ENCODE data around the gene SIMC1. TPM values are rescaled to one million over a fixed set of nuclear protein-coding genes. Genes with fewer than 3 reads are reported as not detected.

The SIMC1 gene
- total RNA-seq, 1 experiment from 2014 or later = 17.7 TPM

GRCh38 chr5:176342766-176343458, 104.7 kb downstream of the SIMC1 start:
- Histone ChIP-seq H2BK12ac (ENCODE audit: insufficient read length, low read depth, low read length) (no peak overlapping the region), H4K5ac (ENCODE audit: insufficient read length, low read depth, low read length) (no peak overlapping the region), H3K14ac (ENCODE audit: insufficient read depth, low read length) (no peak overlapping the region), H4K91ac (ENCODE audit: insufficient read length, low read depth, low read length) (no peak overlapping the region), H3K18ac (ENCODE audit: insufficient read length, low read depth, low read length) (no peak overlapping the region), H2AK5ac (ENCODE audit: insufficient read length, low read length) (no peak overlapping the region), H2BK15ac (ENCODE audit: low read depth, low read length) (no peak overlapping the region), H3K23me2 (ENCODE audit: insufficient read length, low read depth, low read length, poor library complexity, severe bottlenecking) (no peaks in the 10 kb centered on the region), H3K23ac (ENCODE audit: insufficient read length, low read depth, low read length) (no peak overlapping the region), H3K4ac (ENCODE audit: low read depth, low read length) (no peak overlapping the region), H3K9me3 (ENCODE audit: control insufficient read depth, low read depth, low read length) (no peaks in the 10 kb centered on the region), H2AFZ (ENCODE audit: low read length) (no peak overlapping the region), H3T11ph (ENCODE audit: low read length) (no peak overlapping the region), H3K56ac (ENCODE audit: insufficient read length, low read depth, low read length) (no peak overlapping the region), H4K8ac (replicated peaks; ENCODE audit: insufficient read length, low read depth, low read length) (no peak overlapping the region), H3K9ac (ENCODE audit: extremely low read depth, insufficient read length, low read length) (no peak overlapping the region), H2BK120ac (ENCODE audit: low read depth, low read length, poor library complexity, severe bottlenecking) (no peak overlapping the region), H2BK20ac (ENCODE audit: low read depth, low read length, poor library complexity, severe bottlenecking) (no peak overlapping the region), H3K27ac (ENCODE audit: insufficient read length, low read depth, low read length) (no peak overlapping the region), H3K79me1 (ENCODE audit: insufficient read depth, low read depth, low read length, poor library complexity, severe bottlenecking) (no peaks in the 10 kb centered on the region), H3K27me3 (ENCODE audit: insufficient read depth, low read length) (no peaks in the 10 kb centered on the region), H3K4me2 (ENCODE audit: insufficient read depth, insufficient read length, low read length) (no peak overlapping the region), H2BK5ac (ENCODE audit: insufficient read length, low read length) (no peak overlapping the region), H3K4me1 (ENCODE audit: insufficient read depth, low read length) (no peaks in the 10 kb centered on the region), H4K20me1 (ENCODE audit: control insufficient read depth, insufficient read depth, insufficient read length) (no peaks in the 10 kb centered on the region), H3K79me2 (ENCODE audit: insufficient read depth, low read length) (no peaks in the 10 kb centered on the region)
- no peaks in the 10 kb centered on the region for H3K9me3 Mint-ChIP-seq
- DNase-seq = no peak
- H3K36me3 Mint-ChIP-seq (ENCODE audit: insufficient read depth in 1 of 3, low read depth in 3 of 3) = peaks cover 18 to 39% (median 19%) of the 10 kb centered on the region in 3 experiments; a peak in 6 of 7 replicates
- H3K27me3 Mint-ChIP-seq (ENCODE audit: low read depth) = no peaks in the 10 kb centered on the region
- no peak for TF ChIP-seq CTCF (conservative IDR thresholded peaks at IDR 0.05)
- no peak overlapping the region for H3K4me3 Mint-ChIP-seq
- H3K27ac Mint-ChIP-seq = no peak overlapping the region
- WGBS (ENCODE audit: extremely low coverage, insufficient read length, low lambda C conversion rate) = no CpG with 5 or more reads among the region's 2 CpGs
- H3K4me1 Mint-ChIP-seq = peaks cover 3 to 5% of the 10 kb centered on the region in 2 experiments; a peak in 3 of 4 replicates
